HT1080 (cell line): ENCODE measurements around the gene LRRC8E. TPM values are rescaled to one million over a fixed set of nuclear protein-coding genes. Genes with fewer than 3 reads are reported as not detected.

ENCODE experiments used
- DNase-seq: peaks from one replicate; pipeline ENCODE4 v3.0.0-alpha.2; 2015; ENCODE audit warnings: low read depth
- total RNA-seq: library from RNA; depleted of rRNA; stranded (reverse); fragments of >200 nt; shearing (Covaris generic); gene quantifications from 2 replicates; pipeline ENCODE4 v1.2.3, GENCODE V29; 2014

LRRC8E gene
- total RNA-seq, 1 experiment from 2014 or later, result 11.7 TPM

GRCh38 chr19:7918615-7919421 lies 30.5 kb downstream of the LRRC8E start:
- no peak for DNase-seq

- DNase-seq, result peak; percentile 90
Observed at GRCh38 chr19:7919610-7920518, 31.6 kb downstream of the LRRC8E start, which contains the start of gene SNAPC2. TSS of gene SNAPC2 (plus strand) at chr19:7920338. CDS start at chr19:7920367, 29 bp downstream.

- peak; percentile 75 for DNase-seq
Observed at GRCh38 chr19:7920519-7921301, 32.4 kb downstream of the LRRC8E start.

GRCh38 chr19:7921302-7921966 lies 33.1 kb downstream of the LRRC8E start:
- DNase-seq, result no peak

- DNase-seq, result no peak
Observed at GRCh38 chr19:7921967-7922835, 33.9 kb downstream of the LRRC8E start.

- DNase-seq, result no peak
Observed at GRCh38 chr19:7922836-7923195, 34.5 kb downstream of the LRRC8E start.

- DNase-seq, result no peak
Observed at GRCh38 chr19:7923295-7924191, 35.2 kb downstream of the LRRC8E start.

- no peak for DNase-seq
Observed at GRCh38 chr19:7924241-7924640, 35.9 kb downstream of the LRRC8E start.

GRCh38 chr19:7924651-7925170 lies 36.4 kb downstream of the LRRC8E start:
- DNase-seq, result no peak

- DNase-seq, result peak; percentile 68
Observed at GRCh38 chr19:7925171-7925851, 37.0 kb downstream of the LRRC8E start.

- DNase-seq, result no peak
Observed at GRCh38 chr19:7926021-7926726, 37.9 kb downstream of the LRRC8E start, which contains the start of gene CTXN1. TSS of gene CTXN1 (minus strand) at chr19:7926135. CDS start at chr19:7925538, 597 bp downstream.

GRCh38 chr19:7926727-7927604 lies 38.7 kb downstream of the LRRC8E start:
- DNase-seq, result no peak

GRCh38 chr19:7927605-7928333 lies 39.5 kb downstream of the LRRC8E start:
- no peak for DNase-seq

- no peak for DNase-seq
Observed at GRCh38 chr19:7928334-7928706, 40.0 kb downstream of the LRRC8E start.
